ENCODE data around the gene ROR1. TPM values are rescaled to one million over a fixed set of nuclear protein-coding genes. Genes with fewer than 3 reads are reported as not detected.

ROR1 gene
- total and polyA plus RNA-seq, 2 of the 4 experiments (the other 2 are of a cell fraction) = 4.4 to 10.0 TPM

- TF ChIP-seq ELK1 (IDR thresholded peaks at IDR 0.05; ENCODE audit: borderline replicate concordance, low read depth, low read length) = no peak
These were observed 94.5 kb downstream of the ROR1 start (continued) for GRCh38 chr1:63868268-63868781.

- no peak overlapping the region for H3K14ac ChIP-seq (replicated peaks; ENCODE audit: low read depth, low read length)
- no peaks in the 10 kb centered on the region for H3K9me3 ChIP-seq (ENCODE audit: control insufficient read depth, insufficient read depth, low read length)
- dilution Hi-C loops (cut with HindIII; ENCODE audit: low sequenced_read_pairs, unreplicated experiment) (no loop called here), in situ Hi-C loops (cut with MboI; ENCODE audit: low sequenced_read_pairs) (no loop called here), intact Hi-C loops (cut with micrococcal nuclease) (no loop called here)
- no peak overlapping the region for H3K27ac ChIP-seq (ENCODE audit: insufficient read depth, low read length)
- no peak overlapping the region for H3K18ac ChIP-seq (ENCODE audit: low read depth, low read length)
- ChIA-PET POLR2A (ENCODE audit: unreplicated experiment) (interaction anchor here (0.7 kb wide), 1 partner anchor 1051 kb away, joined by 4 read pairs; no protein-coding TSS in a partner anchor), CTCF (no interaction called here)
- no peak overlapping the region for H2AFZ ChIP-seq (replicated peaks; ENCODE audit: low read length, poor library complexity)
- ATAC-seq (ENCODE audit: low read depth) = no peak
- H4K91ac ChIP-seq (ENCODE audit: insufficient read depth, low read depth, low read length) = no peak overlapping the region
- H3K79me1 ChIP-seq (ENCODE audit: low read depth in 1 of 2, low read length in 2 of 2) = no peaks in the 10 kb centered on the region; a peak in 2 of 4 replicates
- H2BK15ac ChIP-seq (ENCODE audit: low read depth, low read length) = no peak overlapping the region
- H3K4me2 ChIP-seq (ENCODE audit: low read depth, low read length) = no peak overlapping the region
- H3K36me3 ChIP-seq (ENCODE audit: control insufficient read depth, insufficient read depth, low read length) = no peaks in the 10 kb centered on the region
- TF ChIP-seq MAZ (IDR thresholded peaks at IDR 0.05; ENCODE audit: borderline replicate concordance, low read depth, low read length) = no peak
- TF ChIP-seq CHD1 (IDR thresholded peaks at IDR 0.05; ENCODE audit: low read depth, low read length) = no peak
- no peak for TF ChIP-seq RAD21 (IDR thresholded peaks at IDR 0.05; ENCODE audit: low read length)
- TF ChIP-seq MAFK (IDR thresholded peaks at IDR 0.05; ENCODE audit: low read depth, low read length) = no peak
- no peak for TF ChIP-seq BHLHE40 (IDR thresholded peaks at IDR 0.05; ENCODE audit: low read depth, low read length)
- TF ChIP-seq POLR2A (IDR thresholded peaks at IDR 0.05; ENCODE audit: low read depth, low read length) = no peak
- no peak for TF ChIP-seq ELK1 (IDR thresholded peaks at IDR 0.05; ENCODE audit: borderline replicate concordance, low read depth, low read length)
- TF ChIP-seq FOS (IDR thresholded peaks at IDR 0.05; ENCODE audit: low read depth, low read length) = no peak
- no peak for TF ChIP-seq USF2 (IDR thresholded peaks at IDR 0.05; ENCODE audit: low read depth, low read length)
- TF ChIP-seq RFX5 (IDR thresholded peaks at IDR 0.05; ENCODE audit: low read depth, low read length) = no peak
- TF ChIP-seq MXI1 (IDR thresholded peaks at IDR 0.05; ENCODE audit: borderline replicate concordance, low read depth, low read length) = no peak
- TF ChIP-seq CTCF (conservative IDR thresholded peaks at IDR 0.05; ENCODE audit: low read depth, low read length) = no peak
- no peak overlapping the region for H3K9ac ChIP-seq (ENCODE audit: low read depth, low read length)
- H3K9me1 ChIP-seq (ENCODE audit: insufficient read depth, low read length) = no peaks in the 10 kb centered on the region
- H2BK20ac ChIP-seq (ENCODE audit: low read depth, low read length) = no peak overlapping the region
- no peak overlapping the region for H2BK120ac ChIP-seq (ENCODE audit: low read depth, low read length)
- DNase-seq = no peak
- no peak overlapping the region for H3K4ac ChIP-seq (ENCODE audit: low read depth, low read length)
- peaks cover 4% of the 10 kb centered on the region for H3K4me1 ChIP-seq (ENCODE audit: control insufficient read depth, insufficient read depth, low read length)
- H4K8ac ChIP-seq (ENCODE audit: low read depth in 2 of 2, low read length in 2 of 2) = no peak overlapping the region
- H3K56ac ChIP-seq (ENCODE audit: extremely low read depth, insufficient read depth, low read length) = no peak overlapping the region
- H4K20me1 ChIP-seq (ENCODE audit: insufficient read depth, low read length) = no peaks in the 10 kb centered on the region; the same call in 1 of the 2 replicates
- no CpG with 5 or more reads among the region's 2 CpGs for WGBS, 2 experiments (ENCODE audit: extremely low coverage in 2 of 2, insufficient read length in 1 of 2)
- no peak overlapping the region for H2AK5ac ChIP-seq (ENCODE audit: low read depth, low read length)
- no peak overlapping the region for H3K23ac ChIP-seq (ENCODE audit: low read depth, low read length)
- BruUV-seq (replicated peaks) = no TSS peak
- no peak overlapping the region for H2BK5ac ChIP-seq (ENCODE audit: low read depth, low read length, poor library complexity, severe bottlenecking)
- H2AK9ac ChIP-seq (replicated peaks; ENCODE audit: low read depth, low read length, poor library complexity) = no peak overlapping the region
- H4K5ac ChIP-seq (ENCODE audit: low read depth, low read length) = no peak overlapping the region
- no peak overlapping the region for H3K4me3 ChIP-seq (ENCODE audit: insufficient read depth, low read depth, low read length)
- no peaks in the 10 kb centered on the region; the same call in 1 of the 2 replicates for H3K27me3 ChIP-seq (ENCODE audit: control insufficient read depth, insufficient read depth, low read length)
These were observed 96.3 kb downstream of the ROR1 start for GRCh38 chr1:63870152-63870551.
